ENCODE results near the gene SLC13A3. TPM values are rescaled to one million over a fixed set of nuclear protein-coding genes. Genes with fewer than 3 reads are reported as not detected.

Gene SLC13A3
- total RNA-seq, 3 donors from 2014 or later = 0.27 to 0.54 TPM; not detected in 1

DNA sequence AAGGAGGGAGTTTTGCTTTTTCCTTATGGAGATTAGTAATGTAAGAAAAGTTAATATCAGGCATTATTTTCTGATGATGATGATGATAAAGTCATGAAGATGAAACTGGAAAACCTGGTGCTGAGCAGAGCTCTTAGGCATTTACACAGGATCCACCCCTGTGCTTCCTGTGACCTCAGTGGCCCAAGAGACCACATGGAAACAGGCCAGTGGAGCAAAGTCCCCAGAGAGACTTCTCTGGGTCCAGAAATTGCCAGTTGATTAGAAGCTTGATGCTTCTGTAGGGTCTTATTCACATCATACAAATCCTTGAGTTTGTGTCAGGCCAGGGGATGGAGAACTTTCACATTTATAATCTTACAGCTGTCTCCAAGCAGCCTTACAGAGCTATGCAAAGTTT lies 46.1 kb downstream of the SLC13A3 start:
- intact Hi-C loops (cut with DNase I, micrococcal nuclease) = no loop called here
- ATAC-seq = no peak
- H3K9me3 ChIP-seq = no peaks in the 10 kb centered on the region
- no peak overlapping the region for H3K4me3 ChIP-seq
- TF ChIP-seq, protein P1, sequence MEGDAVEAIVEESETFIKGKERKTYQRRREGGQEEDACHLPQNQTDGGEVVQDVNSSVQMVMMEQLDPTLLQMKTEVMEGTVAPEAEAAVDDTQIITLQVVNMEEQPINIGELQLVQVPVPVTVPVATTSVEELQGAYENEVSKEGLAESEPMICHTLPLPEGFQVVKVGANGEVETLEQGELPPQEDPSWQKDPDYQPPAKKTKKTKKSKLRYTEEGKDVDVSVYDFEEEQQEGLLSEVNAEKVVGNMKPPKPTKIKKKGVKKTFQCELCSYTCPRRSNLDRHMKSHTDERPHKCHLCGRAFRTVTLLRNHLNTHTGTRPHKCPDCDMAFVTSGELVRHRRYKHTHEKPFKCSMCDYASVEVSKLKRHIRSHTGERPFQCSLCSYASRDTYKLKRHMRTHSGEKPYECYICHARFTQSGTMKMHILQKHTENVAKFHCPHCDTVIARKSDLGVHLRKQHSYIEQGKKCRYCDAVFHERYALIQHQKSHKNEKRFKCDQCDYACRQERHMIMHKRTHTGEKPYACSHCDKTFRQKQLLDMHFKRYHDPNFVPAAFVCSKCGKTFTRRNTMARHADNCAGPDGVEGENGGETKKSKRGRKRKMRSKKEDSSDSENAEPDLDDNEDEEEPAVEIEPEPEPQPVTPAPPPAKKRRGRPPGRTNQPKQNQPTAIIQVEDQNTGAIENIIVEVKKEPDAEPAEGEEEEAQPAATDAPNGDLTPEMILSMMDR (IDR thresholded peaks at IDR 0.05) = no peak
- DNase-seq = no peak
- H3K4me1 ChIP-seq (ENCODE audit: low read depth) = no peaks in the 10 kb centered on the region
- H3K36me3 ChIP-seq (ENCODE audit: low read depth) = no peaks in the 10 kb centered on the region

DNA sequence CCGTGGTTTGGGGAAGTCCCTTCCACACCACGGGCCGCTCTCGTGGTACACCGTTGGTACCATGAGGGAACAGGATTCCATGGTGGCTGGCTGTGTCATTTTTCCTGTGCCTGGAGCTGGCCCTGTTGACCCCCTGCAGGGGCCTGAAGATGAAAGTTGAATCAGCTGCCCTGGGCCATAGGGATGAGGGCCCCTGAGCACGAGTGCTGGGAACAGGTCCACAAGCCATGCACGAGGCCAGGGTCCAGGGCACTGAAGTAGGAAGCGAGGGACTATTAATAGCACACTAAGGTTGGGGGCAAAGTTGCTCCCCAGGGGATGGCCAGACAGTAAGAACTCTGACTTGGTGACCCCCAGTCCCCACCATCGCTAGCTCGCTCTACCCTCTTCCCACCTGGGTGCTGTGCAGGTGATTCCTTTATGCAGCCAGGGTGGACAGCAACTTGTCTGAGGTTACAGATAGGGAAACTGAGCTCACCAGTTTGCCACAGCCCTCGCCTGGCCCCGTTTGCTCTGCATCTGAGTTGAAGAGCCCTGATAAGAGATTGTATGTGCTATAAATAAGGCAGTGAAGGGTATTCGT lies 46.6 kb downstream of the SLC13A3 start:
- DNase-seq (no peak), ATAC-seq (no peak)
- Histone ChIP-seq H3K4me1 (ENCODE audit: low read depth) (no peaks in the 10 kb centered on the region), H3K4me3 (no peak overlapping the region), H3K9me3 (no peaks in the 10 kb centered on the region), H3K36me3 (ENCODE audit: low read depth) (no peaks in the 10 kb centered on the region)
- TF ChIP-seq, protein P1 (IDR thresholded peaks at IDR 0.05) = no peak
- intact Hi-C loops (cut with DNase I, micrococcal nuclease) = no loop called here

DNA sequence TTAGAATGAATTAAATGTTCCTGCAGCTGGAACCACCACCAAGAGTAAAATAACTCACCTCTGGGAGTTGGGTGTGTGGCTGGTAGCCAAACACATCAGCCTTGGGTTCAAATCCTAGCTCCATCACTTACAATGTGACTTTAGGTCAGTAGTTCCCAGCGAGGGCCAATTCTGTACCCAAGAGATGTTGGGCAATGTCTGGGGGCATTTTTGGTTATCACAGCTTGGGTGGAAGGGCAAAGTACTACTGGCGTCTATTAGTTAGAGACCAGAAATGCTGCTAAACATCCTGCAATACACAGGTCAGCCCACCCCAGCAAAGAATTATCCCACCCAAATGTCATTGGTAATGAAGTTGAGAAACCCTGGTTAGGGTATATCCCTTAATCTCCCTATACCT lies 48.8 kb downstream of the SLC13A3 start:
- Histone ChIP-seq H3K4me1 (ENCODE audit: low read depth) (no peaks in the 10 kb centered on the region), H3K4me3 (no peak overlapping the region), H3K9me3 (no peaks in the 10 kb centered on the region), H3K36me3 (ENCODE audit: low read depth) (no peaks in the 10 kb centered on the region)
- ATAC-seq (no peak), DNase-seq (no peak)
- TF ChIP-seq, protein P1 (IDR thresholded peaks at IDR 0.05) = no peak
- intact Hi-C loops (cut with DNase I, micrococcal nuclease) = no loop called here

DNA sequence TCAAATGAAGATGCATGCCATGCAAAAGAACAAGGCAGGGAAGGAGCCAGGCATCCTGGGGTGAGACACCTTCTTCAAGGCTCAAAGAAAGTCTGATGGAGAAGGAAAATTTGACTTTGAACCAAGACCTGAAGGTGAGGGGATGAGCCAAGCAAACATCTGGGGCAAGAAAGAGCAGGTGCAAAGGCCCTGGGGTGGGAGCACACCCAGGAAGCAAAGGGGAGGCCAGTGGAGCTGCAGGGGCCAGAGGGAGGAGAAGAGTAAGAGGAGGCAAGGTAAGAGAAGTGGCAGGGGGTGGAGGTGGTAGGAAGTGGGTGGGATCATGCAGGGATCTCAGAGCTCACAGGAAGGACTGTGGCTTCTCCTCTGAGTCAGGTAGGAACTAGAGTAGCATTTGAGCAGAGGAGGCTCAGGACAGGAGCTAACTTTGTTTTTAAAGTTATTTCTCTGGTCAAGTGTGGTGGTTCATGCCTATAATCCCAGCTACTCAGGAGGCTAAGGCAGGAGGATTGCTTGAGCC lies 49.6 kb downstream of the SLC13A3 start:
- Histone ChIP-seq H3K4me3 (no peak overlapping the region), H3K9me3 (no peaks in the 10 kb centered on the region), H3K36me3 (ENCODE audit: low read depth) (no peaks in the 10 kb centered on the region), H3K4me1 (ENCODE audit: low read depth) (no peaks in the 10 kb centered on the region)
- DNase-seq (no peak), ATAC-seq (no peak)
- TF ChIP-seq, protein P1 (IDR thresholded peaks at IDR 0.05) = no peak
- intact Hi-C loops (cut with DNase I, micrococcal nuclease) = no loop called here

DNA sequence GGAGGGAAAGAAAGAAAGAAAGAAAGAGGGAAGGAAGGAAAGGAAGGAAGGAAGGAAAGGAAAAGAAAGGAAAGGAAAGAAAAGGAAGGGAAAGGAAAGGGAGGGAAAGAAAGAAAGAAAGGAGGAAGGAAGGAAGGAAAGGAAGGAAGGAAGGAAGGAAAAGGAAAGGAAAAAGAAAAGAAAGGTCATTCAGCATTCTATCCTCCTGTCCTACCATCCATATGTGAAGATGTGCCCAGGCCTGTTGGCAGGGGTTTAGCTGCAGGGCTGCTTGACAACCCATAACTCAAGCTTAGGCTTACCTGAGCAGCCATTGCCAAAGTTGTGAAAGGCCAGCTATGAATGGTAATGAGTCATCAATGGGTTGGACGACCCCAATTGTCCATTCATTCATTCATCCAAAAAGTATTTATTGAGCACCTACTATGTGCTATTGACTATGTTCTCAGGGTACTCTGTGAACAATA lies 50.9 kb downstream of the SLC13A3 start:
- H3K9me3 ChIP-seq = no peaks in the 10 kb centered on the region
- no peaks in the 10 kb centered on the region for H3K4me1 ChIP-seq (ENCODE audit: low read depth)
- DNase-seq (no peak), ATAC-seq (no peak)
- intact Hi-C loops (cut with DNase I, micrococcal nuclease) = no loop called here
- TF ChIP-seq, protein P1 (IDR thresholded peaks at IDR 0.05) = no peak
- no peak overlapping the region for H3K4me3 ChIP-seq
- no peaks in the 10 kb centered on the region for H3K36me3 ChIP-seq (ENCODE audit: low read depth)

Data from mucosa of descending colon (tissue), 3 donors.